Erythroblast (primary cell): ENCODE data around the gene ZCCHC7.

ENCODE experiments used
- GATA1 ChIP-seq: IDR thresholded peaks from 2 replicates; pipeline ENCODE4 v1.6.1; 2011; ENCODE audit warnings: low read depth, mild to moderate bottlenecking, control low read depth, low read length, moderate library complexity
- POLR2A ChIP-seq: IDR thresholded peaks from 2 replicates; pipeline ENCODE4 v1.6.1; 2011; ENCODE audit warnings: mild to moderate bottlenecking, low read length

DNA sequence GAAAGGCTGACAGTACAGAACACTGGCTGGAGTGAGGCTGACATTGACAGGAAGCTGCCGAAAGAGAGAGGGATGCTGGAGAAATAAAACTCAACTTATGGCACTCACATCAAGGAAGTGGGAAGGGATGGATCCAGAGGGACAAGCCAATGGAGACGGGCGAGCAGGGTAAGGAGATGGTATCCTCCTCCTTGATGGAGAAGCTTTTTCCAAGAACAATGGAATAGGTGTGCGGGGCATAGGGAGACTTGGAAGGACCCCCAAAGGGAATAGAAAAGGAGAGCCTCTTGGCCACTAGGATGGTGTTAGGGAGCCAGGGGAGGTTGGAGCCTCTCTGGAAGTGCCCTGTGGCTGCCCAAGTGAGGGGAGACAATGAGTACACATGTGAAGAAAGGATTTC, 243.8 kb downstream of the ZCCHC7 start:
- no peak for TF ChIP-seq POLR2A
- TF ChIP-seq GATA1, result no peak
